ENCODE results near the gene PRPF6. TPM values are rescaled to one million over a fixed set of nuclear protein-coding genes. Genes with fewer than 3 reads are reported as not detected.
"Not testable (repeated sequence)": the region's sequence is repeated elsewhere in the genome, so short reads cannot be mapped to it uniquely, and the experiment has no call there.

PRPF6 gene
- total RNA-seq, 1 donor = 36.6 TPM

DNA sequence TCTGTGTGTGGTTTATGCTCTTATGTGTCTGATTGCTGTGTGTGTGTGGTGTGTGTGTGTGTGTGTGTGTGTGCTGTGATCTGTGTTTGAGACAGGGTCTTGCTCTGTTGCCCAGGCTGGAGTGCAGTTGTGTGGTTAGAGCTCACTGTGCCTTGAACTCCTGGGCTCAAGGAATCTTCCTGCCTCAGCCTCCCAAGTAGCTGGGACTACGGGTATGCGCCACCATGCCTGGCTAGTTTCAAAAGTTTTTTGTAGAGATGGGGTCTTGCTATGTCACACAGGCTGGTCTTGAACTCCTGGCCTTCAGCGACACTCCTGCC is 7.8 kb upstream of the PRPF6 start:
- H3K4me1 ChIP-seq (ENCODE audit: insufficient read depth, low read length) = peaks cover 33% of the 10 kb centered on the region
- no peak overlapping the region for H3K4me3 ChIP-seq (ENCODE audit: low read length)
- no peaks in the 10 kb centered on the region for H3K27me3 ChIP-seq (ENCODE audit: insufficient read depth, low read length)
- no peaks in the 10 kb centered on the region for H3K9me3 ChIP-seq (ENCODE audit: low read depth, low read length)

DNA sequence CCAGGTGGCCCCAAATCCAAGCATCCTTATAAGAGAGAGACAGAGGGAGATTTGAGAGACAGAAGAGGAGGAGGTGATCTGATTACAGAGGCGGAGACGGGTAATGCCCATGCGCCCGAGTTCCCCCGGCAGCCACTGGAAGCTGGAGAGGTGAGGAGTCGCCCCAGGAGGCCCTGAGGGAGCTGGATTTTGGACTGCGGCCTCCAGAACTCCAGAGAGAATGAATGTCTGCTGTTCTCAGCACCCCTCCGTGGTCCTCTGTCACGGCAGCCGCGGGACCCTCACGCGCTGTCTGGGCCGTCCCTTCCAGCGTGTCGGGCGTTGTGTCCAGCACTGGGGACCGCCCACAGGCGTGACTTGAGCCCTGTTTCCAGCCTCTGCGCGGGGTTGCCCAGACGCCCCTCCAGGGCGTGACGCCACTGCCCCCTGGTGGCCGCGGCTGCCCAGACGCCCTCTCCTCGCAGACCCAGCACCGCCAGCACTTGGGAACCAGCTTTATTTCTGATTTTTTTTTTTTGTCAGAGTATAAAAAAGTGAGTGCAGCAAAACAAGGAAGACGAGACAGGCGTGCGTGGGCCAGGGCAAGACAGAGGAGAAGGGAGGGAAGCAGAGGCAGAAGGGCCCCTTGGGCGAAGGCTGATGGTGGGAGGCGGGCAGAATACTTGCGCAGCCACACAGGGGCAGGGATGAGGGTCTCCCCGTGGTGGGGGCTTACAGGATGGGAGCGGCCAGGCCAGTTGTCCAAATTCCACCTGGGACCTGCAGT is 7.1 kb upstream of the PRPF6 start:
- Histone ChIP-seq H3K4me3 (ENCODE audit: low read length) (no peak overlapping the region), H3K4me1 (ENCODE audit: insufficient read depth, low read length) (peaks cover 36% of the 10 kb centered on the region), H3K27me3 (ENCODE audit: insufficient read depth, low read length) (no peaks in the 10 kb centered on the region), H3K9me3 (ENCODE audit: low read depth, low read length) (no peaks in the 10 kb centered on the region)

DNA sequence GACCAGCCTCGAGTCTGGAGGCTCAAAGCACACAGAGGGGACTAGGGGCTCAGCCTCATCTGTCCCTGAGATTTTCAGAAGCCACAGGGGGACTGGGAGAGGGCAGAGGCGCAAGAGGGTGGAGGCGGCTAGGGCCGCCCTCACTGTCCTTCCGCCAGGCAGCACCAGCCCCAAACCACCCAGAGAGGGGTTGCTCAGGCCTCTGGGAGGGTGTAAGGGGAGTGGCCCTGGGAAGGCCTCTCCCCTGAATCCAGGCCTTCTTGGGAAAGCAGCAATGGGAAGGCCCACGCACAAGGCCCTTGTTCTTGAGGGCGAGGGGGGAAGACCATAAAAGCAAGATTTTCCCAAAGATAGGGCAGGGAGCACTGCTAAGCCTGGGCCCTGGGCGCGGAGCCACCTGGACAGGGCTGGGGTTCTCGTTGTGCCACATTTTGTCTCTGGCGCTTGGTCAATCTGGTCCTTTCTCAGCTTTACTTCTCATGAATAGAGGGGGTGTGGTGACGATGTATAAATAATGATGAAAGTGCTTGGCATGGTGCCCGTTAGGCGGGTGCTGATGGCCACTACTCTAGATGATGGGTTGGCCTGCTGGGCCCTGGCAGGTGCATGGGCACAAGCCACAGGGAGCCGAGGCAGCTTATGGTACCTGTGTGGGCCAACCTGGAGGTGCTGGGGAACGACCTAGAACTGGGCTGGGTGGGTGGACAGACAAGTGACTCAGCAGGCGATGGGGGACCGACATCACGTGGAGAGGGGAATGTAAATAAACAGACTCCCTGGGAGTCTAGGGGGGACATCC is 6.3 kb upstream of the PRPF6 start:
- Histone ChIP-seq H3K4me3 (ENCODE audit: low read length) (no peak overlapping the region), H3K9me3 (ENCODE audit: low read depth, low read length) (no peaks in the 10 kb centered on the region), H3K4me1 (ENCODE audit: insufficient read depth, low read length) (peaks cover 32% of the 10 kb centered on the region), H3K27me3 (ENCODE audit: insufficient read depth, low read length) (no peaks in the 10 kb centered on the region)

DNA sequence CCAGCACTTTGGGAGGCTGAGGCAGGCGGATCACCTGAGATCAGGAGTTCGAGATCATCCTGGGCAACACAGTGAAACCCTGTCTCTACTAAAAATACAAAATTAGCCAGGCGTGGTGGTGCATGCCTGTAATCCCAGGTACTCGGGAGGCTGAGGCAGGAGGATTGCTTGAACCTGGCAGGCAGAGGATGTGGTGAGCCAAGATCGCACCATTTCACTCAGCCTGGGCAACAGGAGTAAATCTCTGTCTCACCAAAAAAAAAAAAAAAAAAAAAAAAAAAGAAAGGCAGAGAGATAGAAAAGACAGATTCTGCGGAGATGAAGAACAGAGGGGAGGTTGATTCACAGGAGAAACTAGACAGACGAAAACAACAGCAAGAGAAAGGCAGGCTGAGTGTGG is 4.4 kb upstream of the PRPF6 start:
- H3K27me3 ChIP-seq (ENCODE audit: insufficient read depth, low read length) = not testable (repeated sequence)

DNA sequence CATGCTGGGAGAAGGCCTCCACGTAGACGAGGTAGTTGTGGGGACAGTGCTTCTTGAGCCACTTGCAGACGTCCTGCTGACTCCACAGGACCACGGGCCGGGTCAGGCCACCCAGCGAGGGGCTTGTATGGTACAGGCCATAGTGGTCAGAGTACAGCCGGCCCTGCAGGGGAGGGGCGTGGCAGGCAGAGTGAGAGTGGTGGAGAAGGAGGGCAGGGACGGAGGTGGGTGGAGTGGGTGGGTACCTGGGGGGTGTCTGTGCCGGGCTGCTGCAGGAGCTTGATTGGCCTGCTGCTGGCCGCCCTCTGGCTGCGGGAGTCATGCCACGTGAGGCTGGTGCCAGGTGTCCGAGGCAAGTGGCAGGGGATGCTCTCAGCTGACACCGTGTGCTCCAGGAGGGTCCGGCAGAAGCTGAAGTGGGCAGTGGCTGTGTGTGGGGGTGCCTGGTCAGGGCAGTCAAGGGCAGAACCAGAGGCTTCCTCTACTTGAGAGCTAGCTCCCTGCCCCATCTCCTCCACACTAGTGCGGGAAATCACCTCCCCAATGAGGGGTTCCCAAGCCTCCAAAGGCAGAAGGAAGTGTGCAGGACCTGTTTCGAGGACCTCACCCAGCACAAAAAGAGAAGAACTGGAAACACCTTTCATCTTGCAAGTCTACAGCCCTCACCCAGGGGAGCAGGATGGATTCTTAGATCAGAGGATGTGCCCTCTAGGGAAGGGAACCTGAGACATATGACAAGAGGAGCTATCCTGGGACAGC is 3.8 kb upstream of the PRPF6 start:
- Histone ChIP-seq H3K4me3 (ENCODE audit: low read length) (no peak overlapping the region), H3K4me1 (ENCODE audit: insufficient read depth, low read length) (peaks cover 47% of the 10 kb centered on the region), H3K9me3 (ENCODE audit: low read depth, low read length) (no peaks in the 10 kb centered on the region), H3K27me3 (ENCODE audit: insufficient read depth, low read length) (no peaks in the 10 kb centered on the region)

More for the DNA sequence above, 4.4 kb upstream of the PRPF6 start:
- peaks cover 41% of the 10 kb centered on the region for H3K4me1 ChIP-seq (ENCODE audit: insufficient read depth, low read length)
- not testable (repeated sequence) for H3K4me3 ChIP-seq (ENCODE audit: low read length); H3K9me3 ChIP-seq (ENCODE audit: low read depth, low read length)

DNA sequence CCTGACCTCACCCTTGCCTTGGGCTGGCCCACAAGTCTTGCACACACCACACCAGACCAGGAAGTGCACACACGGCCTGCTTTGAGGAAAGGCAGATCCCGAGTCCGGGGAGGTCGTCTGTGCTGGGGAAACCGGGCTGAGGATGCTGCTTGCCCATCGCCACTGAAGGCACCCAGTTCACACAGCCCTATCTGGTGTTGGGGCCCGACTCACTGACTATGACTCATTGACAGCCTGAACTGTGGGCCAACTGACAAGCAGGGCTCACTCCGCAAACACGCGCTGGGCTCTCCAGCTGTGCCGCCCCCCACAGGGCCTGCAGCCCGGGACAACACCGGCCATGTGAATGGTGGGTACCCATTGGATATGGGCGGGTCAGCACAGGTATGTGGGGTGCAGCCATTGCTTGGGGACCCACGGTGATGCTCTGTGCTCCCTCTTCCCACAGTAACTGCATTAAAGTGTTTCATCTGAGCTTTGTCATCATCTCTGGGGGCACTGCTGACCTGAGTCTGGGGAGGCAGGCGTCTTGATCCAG is 3.1 kb upstream of the PRPF6 start:
- H3K4me1 ChIP-seq (ENCODE audit: insufficient read depth, low read length) = peaks cover 54% of the 10 kb centered on the region
- H3K27me3 ChIP-seq (ENCODE audit: insufficient read depth, low read length) = no peaks in the 10 kb centered on the region
- no peaks in the 10 kb centered on the region for H3K9me3 ChIP-seq (ENCODE audit: low read depth, low read length)
- no peak overlapping the region for H3K4me3 ChIP-seq (ENCODE audit: low read length)

DNA sequence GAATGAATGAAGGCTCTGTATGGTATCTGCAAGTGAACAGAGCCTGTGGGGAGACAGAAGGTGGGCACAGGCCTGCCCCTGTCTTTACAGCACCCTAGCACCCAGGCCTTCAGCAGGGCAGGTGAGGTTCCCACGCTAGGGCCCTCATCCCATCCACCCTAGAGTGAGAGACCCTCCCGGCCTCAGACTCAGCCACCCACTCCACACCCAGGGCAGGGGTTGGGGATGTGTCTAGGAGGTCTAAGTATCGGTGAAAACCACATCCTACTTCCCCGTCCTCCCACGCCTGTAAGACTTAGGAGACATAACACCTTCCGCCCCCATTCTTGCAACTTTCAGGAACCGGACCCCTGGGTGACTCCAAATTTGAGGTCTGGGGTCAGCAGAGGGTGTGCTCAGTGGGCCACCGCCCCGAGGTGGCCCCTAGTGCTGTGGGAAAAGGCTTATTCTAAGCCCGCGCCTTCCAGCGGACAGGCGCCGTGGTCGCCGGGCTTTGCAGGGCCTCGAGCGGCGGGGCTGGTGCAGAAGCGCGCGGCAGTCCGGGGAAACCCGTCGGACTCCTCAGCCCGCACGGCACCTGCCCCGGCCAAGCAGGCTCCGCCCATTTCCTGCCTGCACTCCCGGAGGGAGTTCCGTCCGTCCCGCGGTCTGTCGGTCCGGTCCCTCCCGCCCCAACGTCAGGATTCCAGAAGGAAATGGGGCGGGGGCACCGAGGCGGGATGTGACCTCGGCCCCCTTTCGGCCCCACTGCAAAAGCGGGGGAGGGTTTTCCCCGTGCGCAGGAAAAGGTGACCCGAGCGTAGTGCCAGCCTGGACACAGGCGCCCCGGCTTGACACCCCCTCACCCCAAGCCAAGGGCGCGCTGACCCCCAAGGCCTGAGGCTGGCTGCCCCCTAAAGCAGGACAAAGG is 2.4 kb upstream of the PRPF6 start:
- Histone ChIP-seq H3K9me3 (ENCODE audit: low read depth, low read length) (no peaks in the 10 kb centered on the region), H3K27me3 (ENCODE audit: insufficient read depth, low read length) (no peaks in the 10 kb centered on the region), H3K4me3 (ENCODE audit: low read length) (peak overlapping the region; percentile 37), H3K4me1 (ENCODE audit: insufficient read depth, low read length) (peaks cover 56% of the 10 kb centered on the region)

DNA sequence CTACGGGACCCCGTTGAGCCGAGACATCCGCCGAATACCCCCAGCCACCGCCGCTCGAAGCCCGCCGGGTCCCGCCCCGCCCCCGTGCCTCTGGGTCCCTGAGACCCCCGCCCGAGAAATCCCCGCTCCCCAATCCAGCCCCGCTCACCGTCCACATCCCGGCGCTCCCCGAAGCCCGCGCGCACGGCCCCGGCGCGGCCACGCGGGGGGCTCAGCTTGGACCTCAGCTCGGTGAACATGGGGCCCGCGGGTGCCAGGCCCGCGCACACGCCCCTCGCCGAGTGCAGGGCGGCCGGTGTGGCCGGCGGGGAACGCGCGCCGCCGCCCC is 1.7 kb upstream of the PRPF6 start:
- Histone ChIP-seq H3K4me1 (ENCODE audit: insufficient read depth, low read length) (peaks cover 50% of the 10 kb centered on the region), H3K9me3 (ENCODE audit: low read depth, low read length) (no peaks in the 10 kb centered on the region), H3K4me3 (ENCODE audit: low read length) (peak overlapping the region; percentile 37), H3K27me3 (ENCODE audit: insufficient read depth, low read length) (no peaks in the 10 kb centered on the region)

DNA sequence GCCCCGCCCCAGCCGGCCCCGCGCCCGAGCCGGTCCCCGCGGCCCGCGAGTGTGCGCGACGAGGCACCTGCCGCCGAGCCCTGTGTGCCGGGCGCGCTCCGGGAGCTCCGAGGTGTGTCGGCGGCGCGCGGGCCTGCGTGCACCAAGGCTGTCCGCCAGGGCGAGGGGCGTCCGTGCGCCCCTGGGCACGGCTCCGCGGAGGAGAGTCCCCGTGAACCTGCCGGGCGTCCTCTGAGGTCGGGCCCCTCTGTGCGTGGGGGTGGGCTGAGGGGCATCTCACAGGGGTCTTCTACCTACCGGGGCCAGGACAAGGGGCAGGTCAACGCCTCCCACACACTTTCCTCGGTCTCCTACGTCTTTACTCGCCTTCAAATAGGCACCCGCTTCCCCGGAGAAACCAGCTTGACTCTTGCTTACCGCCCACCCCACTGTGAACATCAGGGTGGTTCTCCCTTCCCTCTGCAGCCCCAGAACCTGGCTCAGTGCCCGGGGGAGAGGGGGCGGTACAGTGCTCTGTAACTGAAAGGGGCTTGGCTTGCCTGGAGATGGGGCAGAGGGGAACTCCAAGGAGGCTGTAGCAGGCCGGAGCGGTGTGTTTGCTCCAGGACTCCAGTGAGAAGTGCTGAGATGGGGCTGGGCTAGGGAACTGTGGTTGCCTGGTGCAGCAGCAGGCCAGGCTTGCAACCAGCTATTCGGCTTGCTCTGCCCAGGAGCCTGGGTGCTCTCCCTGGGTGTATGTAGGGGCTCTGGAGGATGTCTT is 1.2 kb upstream of the PRPF6 start, which contains the start of gene SAMD10:
Gene SAMD10 (minus strand): TSS at position 86 of the 760 bp plus-strand sequence. CDS start 175 bp downstream, outside the sequence.
- Histone ChIP-seq H3K4me3 (ENCODE audit: low read length) (peak within 1 kb of the TSS; percentile 37), H3K9me3 (ENCODE audit: low read depth, low read length) (no peaks in the 10 kb centered on the region), H3K4me1 (ENCODE audit: insufficient read depth, low read length) (peaks cover 48% of the 10 kb centered on the region), H3K27me3 (ENCODE audit: insufficient read depth, low read length) (no peaks in the 10 kb centered on the region)

DNA sequence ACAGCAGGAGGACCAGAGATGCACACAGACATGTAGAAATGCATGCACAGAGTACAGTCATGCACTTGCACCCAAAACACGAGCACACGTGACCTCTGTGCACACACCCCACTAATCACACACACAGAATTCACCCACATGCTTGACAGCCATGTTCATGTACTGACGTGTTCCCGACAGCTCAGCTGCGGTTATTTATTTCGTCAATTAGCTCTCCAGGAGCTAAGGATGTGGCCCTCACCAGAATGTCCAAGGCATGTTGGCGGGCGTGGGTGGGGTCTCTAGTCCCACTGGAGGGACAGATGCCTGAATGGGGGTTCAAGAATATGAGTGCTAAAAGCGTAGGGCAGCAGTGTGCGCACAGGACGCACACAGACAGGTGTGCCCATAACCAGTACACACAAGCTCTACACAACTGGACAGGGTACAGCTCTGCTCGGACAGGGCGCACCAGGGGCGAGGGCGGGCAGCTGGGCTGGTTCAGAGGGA is 571 bp upstream of the PRPF6 start:
- H3K4me1 ChIP-seq (ENCODE audit: insufficient read depth, low read length) = peaks cover 48% of the 10 kb centered on the region
- no peak overlapping the region for H3K4me3 ChIP-seq (ENCODE audit: low read length)
- H3K9me3 ChIP-seq (ENCODE audit: low read depth, low read length) = no peaks in the 10 kb centered on the region

DNA sequence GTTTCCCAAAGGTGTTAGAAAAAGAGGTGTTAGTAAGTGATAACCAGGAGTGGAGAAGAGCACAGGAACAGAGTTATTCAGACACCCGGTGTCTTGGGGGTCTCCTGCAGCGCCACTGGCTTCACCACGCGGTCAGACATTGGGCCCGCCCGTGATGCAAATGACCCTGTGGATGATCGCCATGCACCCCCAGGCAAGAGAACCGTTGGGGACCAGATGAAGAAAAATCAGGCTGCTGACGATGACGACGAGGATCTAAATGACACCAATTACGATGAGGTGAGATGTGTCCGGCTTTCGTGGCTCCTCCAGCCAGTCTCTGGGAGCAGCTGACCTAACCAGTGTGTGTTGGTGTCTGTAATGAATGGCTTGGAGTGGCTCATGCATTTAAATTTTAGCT is 2.0 kb downstream of the PRPF6 start:
- Histone ChIP-seq H3K4me1 (ENCODE audit: insufficient read depth, low read length) (peaks cover 39% of the 10 kb centered on the region), H3K27me3 (ENCODE audit: insufficient read depth, low read length) (no peaks in the 10 kb centered on the region), H3K9me3 (ENCODE audit: low read depth, low read length) (no peaks in the 10 kb centered on the region), H3K4me3 (ENCODE audit: low read length) (no peak overlapping the region)

More for the DNA sequence above, 571 bp upstream of the PRPF6 start:
- H3K27me3 ChIP-seq (ENCODE audit: insufficient read depth, low read length) = no peaks in the 10 kb centered on the region

DNA sequence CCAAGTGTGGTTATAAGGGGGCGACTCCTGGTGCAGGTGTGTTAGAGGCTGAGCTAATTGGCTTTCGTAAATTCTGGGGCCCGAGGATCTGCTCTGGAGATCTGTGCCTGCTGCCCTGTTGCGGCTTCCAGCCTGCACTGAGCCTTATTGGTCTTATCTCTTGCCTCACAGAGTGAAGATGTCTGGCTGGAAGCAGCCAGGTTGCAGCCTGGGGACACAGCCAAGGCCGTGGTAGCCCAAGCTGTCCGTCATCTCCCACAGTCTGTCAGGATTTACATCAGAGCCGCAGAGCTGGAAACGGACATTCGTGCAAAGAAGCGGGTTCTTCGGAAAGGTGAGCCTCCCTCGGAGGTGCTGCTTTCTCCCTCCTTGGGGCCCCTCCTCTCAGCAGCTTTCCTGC is 20.0 kb downstream of the PRPF6 start:
- no peaks in the 10 kb centered on the region for H3K4me1 ChIP-seq (ENCODE audit: insufficient read depth, low read length)
- H3K27me3 ChIP-seq (ENCODE audit: insufficient read depth, low read length) = no peaks in the 10 kb centered on the region
- H3K9me3 ChIP-seq (ENCODE audit: low read depth, low read length) = no peaks in the 10 kb centered on the region
- H3K4me3 ChIP-seq (ENCODE audit: low read length) = no peak overlapping the region

DNA sequence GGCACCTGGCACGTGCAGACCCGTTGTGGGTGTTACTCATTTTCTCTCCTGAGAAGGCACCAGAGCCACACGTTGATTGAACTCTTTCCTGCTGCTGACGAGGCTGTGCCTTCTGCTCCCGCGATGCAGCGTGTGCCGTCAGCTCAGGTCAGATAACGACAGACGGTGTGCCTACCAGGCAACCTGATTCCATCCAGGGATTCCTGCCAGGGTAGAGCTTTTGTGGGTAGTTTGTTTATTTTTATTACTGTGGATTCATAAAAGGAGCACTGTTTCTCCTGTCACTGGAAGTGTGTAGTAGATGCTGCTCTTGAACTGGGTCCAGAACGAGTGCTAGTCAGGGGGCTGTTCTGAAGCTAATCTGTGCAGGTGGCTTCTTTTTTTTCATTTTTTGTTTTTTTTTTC is 20.7 kb downstream of the PRPF6 start:
- Histone ChIP-seq H3K4me1 (ENCODE audit: insufficient read depth, low read length) (no peaks in the 10 kb centered on the region), H3K27me3 (ENCODE audit: insufficient read depth, low read length) (no peaks in the 10 kb centered on the region), H3K9me3 (ENCODE audit: low read depth, low read length) (no peaks in the 10 kb centered on the region), H3K4me3 (ENCODE audit: low read length) (no peak overlapping the region)

Measured in mononuclear cell (primary cell).